PFSK-1 (cell line): Measurements from ENCODE around the gene DAPK1.

ENCODE experiments used
- FOXP2 ChIP-seq: optimal IDR thresholded peaks from 2 replicates; pipeline ENCODE3; 2011; ENCODE audit warnings: borderline replicate concordance, control low read depth, inconsistent platforms; ENCODE audit not compliant: insufficient read depth; ENCODE audit errors: extremely low read length, extremely low read depth
- POLR2AphosphoS5 ChIP-seq: IDR thresholded peaks from 2 replicates; pipeline ENCODE4 v1.6.1; 2012; ENCODE audit warnings: low read depth, mild to moderate bottlenecking, control low read depth, low read length, moderate library complexity
- REST ChIP-seq, 2 experiments: IDR thresholded peaks; 2 replicates each; pipeline versions ENCODE4 v1.6.1 to v1.8.0; 2011 to 2012; ENCODE audit warnings: low read depth in 2 of 2, low read length in 2 of 2, control low read depth in 1 of 2, inconsistent platforms in 1 of 2, mild to moderate bottlenecking in 1 of 2, moderate library complexity in 1 of 2; ENCODE audit not compliant: insufficient read depth in 1 of 2
- SIN3A ChIP-seq: IDR thresholded peaks from 2 replicates; pipeline ENCODE4 v1.6.1; 2012; ENCODE audit warnings: mild to moderate bottlenecking, low read length, moderate library complexity, borderline replicate concordance; ENCODE audit not compliant: insufficient read depth
- TAF1 ChIP-seq: IDR thresholded peaks from 2 replicates; pipeline ENCODE4 v1.6.1; 2012; ENCODE audit warnings: low read length, control low read depth, borderline replicate concordance; ENCODE audit not compliant: insufficient read depth

DNA sequence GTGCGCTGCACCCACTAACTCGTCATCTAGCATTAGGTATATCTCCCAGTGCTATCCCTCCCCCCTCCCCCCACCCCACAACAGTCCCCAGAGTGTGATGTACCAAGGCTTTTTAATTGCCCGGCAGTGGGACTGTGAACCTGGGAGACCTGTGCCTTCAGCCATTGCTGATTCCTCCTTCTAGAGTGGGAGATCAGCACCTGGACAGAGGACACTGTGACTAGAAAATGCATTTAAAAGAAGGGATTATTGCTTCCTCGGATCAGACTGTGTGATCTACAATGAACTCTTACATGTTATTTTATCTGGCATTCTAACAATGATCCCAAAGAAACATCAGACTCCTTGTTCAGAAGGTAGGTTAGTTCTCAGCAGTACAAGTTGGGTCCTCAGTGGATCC lies 254.2 kb downstream of the DAPK1 start:
- TF ChIP-seq POLR2AphosphoS5: no peak
- peak in 1 of 2 experiments; percentile 66; a peak in 1 of 4 replicates for TF ChIP-seq REST (IDR thresholded peaks at IDR 0.05; ENCODE audit: insufficient read depth in 1 of 2, low read depth in 2 of 2, low read length in 2 of 2)
- TF ChIP-seq TAF1: no peak
- TF ChIP-seq SIN3A: no peak
- TF ChIP-seq FOXP2: no peak
